ENCODE measurements around the gene CARTPT.

DNA sequence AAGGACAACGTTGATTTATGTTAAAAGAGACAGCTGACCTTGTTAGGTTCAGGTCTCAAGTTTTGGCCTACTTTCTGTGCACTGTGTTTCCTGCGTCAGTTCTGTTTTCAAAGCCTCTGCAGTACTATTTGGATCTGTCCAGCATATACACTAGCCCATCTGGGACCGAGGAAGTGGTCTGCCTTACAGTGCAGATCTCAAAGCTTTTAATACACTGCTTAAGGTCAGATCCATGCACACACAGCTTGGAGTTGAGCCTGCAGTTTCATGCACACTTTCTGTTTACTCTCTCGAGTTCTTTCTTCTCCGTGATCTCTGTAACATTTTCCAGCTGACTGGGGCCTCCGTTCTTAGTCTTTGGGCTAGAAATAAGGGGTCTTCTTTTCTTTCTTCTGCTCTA lies 24.1 kb downstream of the CARTPT start:
- TF ChIP-seq, protein P1, sequence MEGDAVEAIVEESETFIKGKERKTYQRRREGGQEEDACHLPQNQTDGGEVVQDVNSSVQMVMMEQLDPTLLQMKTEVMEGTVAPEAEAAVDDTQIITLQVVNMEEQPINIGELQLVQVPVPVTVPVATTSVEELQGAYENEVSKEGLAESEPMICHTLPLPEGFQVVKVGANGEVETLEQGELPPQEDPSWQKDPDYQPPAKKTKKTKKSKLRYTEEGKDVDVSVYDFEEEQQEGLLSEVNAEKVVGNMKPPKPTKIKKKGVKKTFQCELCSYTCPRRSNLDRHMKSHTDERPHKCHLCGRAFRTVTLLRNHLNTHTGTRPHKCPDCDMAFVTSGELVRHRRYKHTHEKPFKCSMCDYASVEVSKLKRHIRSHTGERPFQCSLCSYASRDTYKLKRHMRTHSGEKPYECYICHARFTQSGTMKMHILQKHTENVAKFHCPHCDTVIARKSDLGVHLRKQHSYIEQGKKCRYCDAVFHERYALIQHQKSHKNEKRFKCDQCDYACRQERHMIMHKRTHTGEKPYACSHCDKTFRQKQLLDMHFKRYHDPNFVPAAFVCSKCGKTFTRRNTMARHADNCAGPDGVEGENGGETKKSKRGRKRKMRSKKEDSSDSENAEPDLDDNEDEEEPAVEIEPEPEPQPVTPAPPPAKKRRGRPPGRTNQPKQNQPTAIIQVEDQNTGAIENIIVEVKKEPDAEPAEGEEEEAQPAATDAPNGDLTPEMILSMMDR (IDR thresholded peaks at IDR 0.05; ENCODE audit: control extremely low read depth in 1 of 3, insufficient read depth in 1 of 3, low read depth in 1 of 3, low read length in 3 of 3) = no peak
- no peak for TF ChIP-seq SIN3A (conservative IDR thresholded peaks at IDR 0.05 in 1 of 2, IDR thresholded peaks at IDR 0.05 in 1 of 2; ENCODE audit: low read depth in 1 of 2, low read length in 2 of 2)
- TF ChIP-seq EZH2 (IDR thresholded peaks at IDR 0.05; ENCODE audit: low read depth, low read length, severe bottlenecking) = no peak
- no peak for TF ChIP-seq GTF2F1 (IDR thresholded peaks at IDR 0.05; ENCODE audit: borderline replicate concordance, low read depth, low read length)
- TF ChIP-seq POLR2A (IDR thresholded peaks at IDR 0.05; ENCODE audit: control extremely low read depth in 1 of 2, low read depth in 2 of 2, low read length in 2 of 2) = no peak

Measured in H1 (cell line).